ENCODE measurements around the gene DUSP22. TPM values are rescaled to one million over a fixed set of nuclear protein-coding genes. Genes with fewer than 3 reads are reported as not detected.

Gene DUSP22
- total RNA-seq, 2 donors from 2014 or later, result 45.1 to 54.1 TPM

DNA sequence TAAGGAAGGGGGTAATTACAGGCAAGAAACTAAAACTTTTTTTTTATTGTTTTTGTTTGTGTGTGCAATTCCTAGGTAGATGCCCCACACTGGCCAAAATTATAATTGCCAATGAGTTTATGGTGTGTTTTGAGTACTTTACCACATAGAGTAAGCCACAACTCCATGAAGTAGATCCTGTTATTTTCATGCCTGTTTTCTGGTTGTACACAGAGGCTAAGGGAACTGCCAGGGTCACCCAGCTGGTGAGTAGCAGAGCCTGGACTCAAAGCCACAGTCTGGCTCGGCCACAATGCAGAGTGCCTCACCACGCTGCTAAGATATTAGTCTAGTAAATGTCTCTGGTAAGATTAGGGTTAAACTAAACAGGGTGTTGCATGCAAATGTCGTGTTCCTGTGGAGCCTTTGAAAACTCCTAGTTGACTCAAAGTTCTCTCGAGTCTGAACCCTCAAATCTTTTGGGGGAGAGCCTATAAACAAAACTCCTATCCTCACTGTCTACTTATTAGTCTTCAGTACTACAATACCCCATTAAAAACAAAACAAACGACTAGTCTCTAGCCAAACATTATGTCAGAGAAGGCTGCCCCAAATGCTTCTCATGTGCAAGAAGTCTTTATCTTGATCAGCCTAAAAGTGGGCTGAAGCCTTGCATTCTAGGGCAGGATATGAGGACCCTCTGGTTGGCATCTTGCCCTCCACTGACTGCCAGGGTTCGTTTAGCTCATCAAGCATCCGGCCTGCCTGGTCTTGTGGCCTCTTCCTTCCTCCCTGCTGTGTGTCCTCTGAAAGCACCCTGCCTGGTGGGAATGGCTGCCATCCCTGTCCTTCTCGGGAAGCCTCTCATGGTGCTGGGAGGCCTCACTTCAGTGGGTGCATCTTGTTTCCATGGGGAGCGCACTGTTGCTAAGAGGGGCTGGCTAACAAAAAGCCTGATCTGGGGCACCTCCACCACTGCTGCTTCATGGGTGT lies 4.2 kb downstream of the DUSP22 start:
- TF ChIP-seq, protein P1, sequence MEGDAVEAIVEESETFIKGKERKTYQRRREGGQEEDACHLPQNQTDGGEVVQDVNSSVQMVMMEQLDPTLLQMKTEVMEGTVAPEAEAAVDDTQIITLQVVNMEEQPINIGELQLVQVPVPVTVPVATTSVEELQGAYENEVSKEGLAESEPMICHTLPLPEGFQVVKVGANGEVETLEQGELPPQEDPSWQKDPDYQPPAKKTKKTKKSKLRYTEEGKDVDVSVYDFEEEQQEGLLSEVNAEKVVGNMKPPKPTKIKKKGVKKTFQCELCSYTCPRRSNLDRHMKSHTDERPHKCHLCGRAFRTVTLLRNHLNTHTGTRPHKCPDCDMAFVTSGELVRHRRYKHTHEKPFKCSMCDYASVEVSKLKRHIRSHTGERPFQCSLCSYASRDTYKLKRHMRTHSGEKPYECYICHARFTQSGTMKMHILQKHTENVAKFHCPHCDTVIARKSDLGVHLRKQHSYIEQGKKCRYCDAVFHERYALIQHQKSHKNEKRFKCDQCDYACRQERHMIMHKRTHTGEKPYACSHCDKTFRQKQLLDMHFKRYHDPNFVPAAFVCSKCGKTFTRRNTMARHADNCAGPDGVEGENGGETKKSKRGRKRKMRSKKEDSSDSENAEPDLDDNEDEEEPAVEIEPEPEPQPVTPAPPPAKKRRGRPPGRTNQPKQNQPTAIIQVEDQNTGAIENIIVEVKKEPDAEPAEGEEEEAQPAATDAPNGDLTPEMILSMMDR (IDR thresholded peaks at IDR 0.05), result no peak
- no peaks in the 10 kb centered on the region for H3K36me3 ChIP-seq
- DNase-seq (ENCODE audit: low spot score), result peak; percentile 70
- H3K9me3 ChIP-seq, result no peaks in the 10 kb centered on the region
- H3K4me1 ChIP-seq, result peaks cover 0 to 40% of the 10 kb centered on the region in 2 donors
- peak overlapping the region; percentile 5 to 33 for H3K27ac ChIP-seq
- H3K27me3 ChIP-seq, result no peaks in the 10 kb centered on the region
- no peak overlapping the region for H3K4me3 ChIP-seq

DNA sequence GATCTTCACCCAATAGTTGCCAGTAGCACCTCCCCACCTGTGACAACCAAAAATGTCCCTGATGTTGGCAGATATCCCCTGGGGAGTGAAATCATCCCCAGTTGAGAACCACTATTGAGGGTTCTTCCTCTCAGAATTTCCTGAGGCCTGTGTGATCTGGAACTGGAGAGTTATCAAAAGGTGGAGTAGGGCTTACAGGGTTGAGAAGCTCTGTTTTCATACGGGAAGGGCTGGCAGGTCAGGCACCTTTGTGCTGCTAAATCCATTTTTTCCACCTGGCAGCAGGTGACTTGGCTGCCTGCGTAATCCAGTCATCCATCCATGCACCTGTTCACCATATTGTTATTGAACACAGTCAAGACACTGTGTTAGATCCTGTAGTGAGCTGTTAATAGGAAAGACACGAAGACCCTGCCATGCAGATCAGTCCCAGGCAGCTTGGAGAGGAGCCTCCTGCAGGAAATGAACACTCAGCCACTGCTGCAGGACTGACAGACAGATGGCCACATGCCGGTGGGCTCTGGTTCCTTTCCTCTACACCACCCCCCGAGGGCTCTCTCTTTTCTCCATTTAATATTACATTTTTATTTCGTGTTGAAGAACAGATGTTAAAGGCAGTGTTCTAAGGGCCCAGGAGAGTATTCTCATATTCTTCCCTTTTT lies 5.4 kb downstream of the DUSP22 start:
- Histone ChIP-seq H3K4me3 (no peak overlapping the region), H3K27me3 (no peaks in the 10 kb centered on the region), H3K27ac (no peak overlapping the region), H3K9me3 (no peaks in the 10 kb centered on the region), H3K36me3 (no peaks in the 10 kb centered on the region), H3K4me1 (peaks cover 0 to 38% of the 10 kb centered on the region in 2 donors)
- TF ChIP-seq, protein P1 (IDR thresholded peaks at IDR 0.05), result no peak
- DNase-seq (ENCODE audit: low spot score), result peak; percentile 55

DNA sequence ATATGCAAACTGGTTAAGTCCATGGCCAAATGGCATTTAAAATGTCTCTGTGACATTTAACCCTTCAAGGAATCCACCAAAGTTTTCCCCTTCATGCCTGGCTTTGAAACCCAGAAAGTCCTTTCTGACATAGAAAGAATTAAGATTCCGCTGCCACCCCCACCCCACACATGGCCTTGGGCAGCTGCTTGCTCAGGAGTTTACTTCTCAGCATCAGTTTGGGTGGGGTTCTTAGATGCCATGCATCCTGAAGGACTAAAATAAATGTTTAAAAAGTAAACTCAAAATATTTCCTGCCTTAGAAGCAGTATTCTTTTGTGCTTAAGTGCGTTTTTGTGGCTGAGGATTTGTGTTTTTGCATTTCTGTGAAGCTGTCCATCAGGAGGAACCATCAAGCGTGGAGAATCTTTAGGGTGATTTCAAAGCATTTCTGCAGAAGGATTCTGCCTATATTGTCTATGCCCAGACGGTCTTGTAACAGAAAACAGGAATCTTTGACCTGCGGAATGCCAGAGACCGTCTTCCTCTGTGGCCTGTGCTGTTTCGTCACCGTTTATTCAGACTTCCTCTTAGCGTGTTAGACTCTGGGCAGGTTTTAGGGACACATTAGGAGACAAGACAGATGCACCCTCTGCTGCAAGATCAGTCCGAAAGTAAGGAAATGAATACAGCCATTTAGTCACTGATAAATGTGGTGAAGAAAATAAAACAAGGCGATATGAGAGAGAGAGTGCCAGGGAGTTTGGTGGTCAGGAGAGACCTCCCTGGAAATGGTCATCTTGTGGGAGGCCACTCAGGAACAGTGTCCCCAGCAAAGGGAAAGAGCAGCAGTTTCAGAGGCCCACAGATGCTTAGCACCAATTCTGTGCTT lies 6.2 kb downstream of the DUSP22 start:
- no peaks in the 10 kb centered on the region for H3K36me3 ChIP-seq
- no peak overlapping the region for H3K27ac ChIP-seq
- H3K4me3 ChIP-seq, result no peak overlapping the region
- H3K9me3 ChIP-seq, result no peaks in the 10 kb centered on the region
- peaks cover 0 to 38% of the 10 kb centered on the region in 2 donors for H3K4me1 ChIP-seq
- no peak for DNase-seq (ENCODE audit: low spot score)
- TF ChIP-seq, protein P1 (IDR thresholded peaks at IDR 0.05), result no peak
- no peaks in the 10 kb centered on the region for H3K27me3 ChIP-seq

DNA sequence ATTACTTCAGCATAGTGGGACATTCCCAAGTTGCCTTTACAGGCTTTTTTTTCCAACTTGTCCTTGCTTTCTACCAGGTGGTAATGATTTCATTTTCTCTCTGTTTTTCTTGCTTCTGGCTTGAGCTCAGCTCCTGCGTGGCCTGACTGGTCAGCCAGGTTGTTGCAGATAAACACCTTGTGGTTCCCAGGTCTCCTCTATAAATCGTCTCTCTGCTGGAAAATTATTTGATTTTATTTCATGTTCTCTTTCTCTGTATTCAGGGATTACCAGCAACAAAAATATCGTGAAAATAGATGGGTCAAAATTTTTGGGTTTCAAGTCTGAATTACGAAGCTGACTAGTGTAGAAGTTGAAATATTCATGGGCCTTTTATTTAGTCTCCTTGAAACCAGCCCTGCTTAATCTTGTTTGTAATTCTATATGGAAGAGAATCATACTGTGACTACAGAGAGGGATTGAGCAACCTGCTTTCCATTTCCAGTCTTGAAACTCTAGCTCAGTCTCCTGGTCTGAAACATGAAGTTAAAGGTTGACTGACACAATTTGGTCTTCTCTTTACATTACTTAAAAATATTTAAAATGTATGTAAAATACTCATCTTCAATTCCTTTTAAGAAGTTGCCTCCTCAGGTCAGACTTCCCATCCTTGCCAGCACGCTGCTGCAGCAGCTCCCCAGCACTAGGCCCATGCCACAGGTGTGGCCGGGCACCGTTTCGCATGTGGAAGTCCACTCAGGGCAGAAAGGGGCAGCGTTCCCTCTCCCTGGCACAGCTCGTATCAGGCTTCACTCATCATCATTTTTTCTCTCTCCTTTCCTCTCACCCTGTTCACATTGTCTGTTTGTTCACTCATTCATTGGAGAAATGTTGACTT lies 7.1 kb downstream of the DUSP22 start:
- TF ChIP-seq, protein P1 (IDR thresholded peaks at IDR 0.05), result no peak
- Histone ChIP-seq H3K4me3 (no peak overlapping the region), H3K4me1 (peaks cover 0 to 32% of the 10 kb centered on the region in 2 donors), H3K36me3 (no peaks in the 10 kb centered on the region), H3K9me3 (no peaks in the 10 kb centered on the region), H3K27me3 (no peaks in the 10 kb centered on the region), H3K27ac (no peak overlapping the region)
- DNase-seq (ENCODE audit: low spot score), result no peak

DNA sequence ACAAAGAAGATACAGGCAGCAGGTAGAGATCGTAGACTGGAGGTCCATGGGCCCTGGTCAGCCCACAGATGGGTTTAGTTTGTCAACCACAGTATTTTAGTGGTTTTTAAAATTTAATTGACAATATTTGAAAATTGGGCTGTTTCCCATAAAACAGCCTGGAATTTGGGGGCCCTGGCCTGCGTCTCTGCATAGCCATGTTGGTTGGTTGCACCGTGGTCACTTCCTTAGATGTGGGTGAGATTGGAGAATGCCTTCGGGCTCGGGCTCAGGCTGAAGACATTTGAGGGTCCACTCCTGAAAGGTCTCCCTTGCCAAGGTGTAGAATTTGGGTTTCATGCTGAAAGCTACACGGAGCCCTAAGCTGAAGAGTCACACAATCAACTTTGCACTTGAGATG lies 7.7 kb downstream of the DUSP22 start:
- Histone ChIP-seq H3K9me3 (no peaks in the 10 kb centered on the region), H3K27ac (no peak overlapping the region), H3K27me3 (no peaks in the 10 kb centered on the region), H3K36me3 (no peaks in the 10 kb centered on the region), H3K4me1 (peaks cover 0 to 33% of the 10 kb centered on the region in 2 donors), H3K4me3 (no peak overlapping the region)
- TF ChIP-seq, protein P1 (IDR thresholded peaks at IDR 0.05), result no peak
- no peak for DNase-seq (ENCODE audit: low spot score)
